Measurements from ENCODE around the gene STXBP1. TPM values are rescaled to one million over a fixed set of nuclear protein-coding genes. Genes with fewer than 3 reads are reported as not detected.

STXBP1 gene
- total and polyA plus RNA-seq, 2 of the 13 experiments (the other 11 are each of a cell fraction or from before 2014, with no cell fraction given), result 2.9 TPM

DNA sequence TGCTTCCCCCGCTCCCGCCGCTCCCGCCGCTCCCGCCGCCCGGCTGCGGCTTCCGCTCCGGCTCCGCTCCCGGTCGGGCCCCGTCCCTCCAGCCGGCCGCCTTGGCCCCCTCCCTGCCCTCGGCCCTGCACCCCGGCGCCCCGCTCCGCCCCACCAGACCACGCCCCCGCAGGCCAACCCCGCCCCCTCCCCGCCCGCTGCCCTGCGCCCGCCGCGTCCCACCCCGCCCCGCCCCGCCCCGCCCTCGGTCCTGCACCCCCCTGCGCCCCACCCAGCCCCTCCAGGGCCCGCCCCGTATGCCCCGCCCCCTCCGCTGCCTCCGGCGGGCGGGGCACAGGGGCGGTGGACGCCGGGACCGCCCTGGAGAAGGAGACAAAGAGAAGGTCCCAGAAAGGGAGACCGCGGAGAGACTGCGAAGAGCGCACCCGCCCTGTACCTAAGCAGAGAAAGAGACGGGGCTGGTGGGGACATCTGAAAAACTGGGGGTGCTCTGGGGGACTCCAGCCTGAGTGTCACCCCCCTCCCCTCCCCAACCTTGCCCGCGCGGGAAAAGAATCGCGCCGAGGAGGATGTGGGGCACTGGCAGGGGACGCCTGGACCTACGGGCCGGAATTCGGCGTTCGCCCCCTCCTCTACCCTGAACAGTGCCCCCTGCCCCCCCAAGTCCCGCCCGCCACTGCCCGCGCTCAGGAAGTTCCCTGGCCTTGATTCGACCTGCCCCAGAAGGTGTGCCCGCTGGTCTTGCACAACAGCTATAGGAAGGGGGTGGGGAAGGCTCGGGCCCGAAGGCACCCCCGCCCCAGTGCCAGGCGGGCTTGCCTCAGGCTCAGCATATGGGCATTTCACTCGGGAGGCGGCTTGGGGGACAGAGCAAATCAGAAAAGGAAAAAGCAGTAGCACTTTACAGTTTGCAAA is 42.8 kb upstream of the STXBP1 start (continued):
- TF ChIP-seq CCDC6 (CRISPR knock-in tag; IDR thresholded peaks at IDR 0.05) (0 out of 2 replicates have a peak, but pooled peaks have one; percentile 19), ZNF501 (CRISPR knock-in tag; IDR thresholded peaks at IDR 0.05) (peak; percentile 75), MTA1 (CRISPR knock-in tag; IDR thresholded peaks at IDR 0.05; ENCODE audit: borderline replicate concordance) (peak; percentile 45; the same call in 1 of the 2 replicates), PHF21A (CRISPR knock-in tag; IDR thresholded peaks at IDR 0.05) (0 out of 2 replicates have a peak, but pooled peaks have one; percentile 34), RXRB (CRISPR knock-in tag; IDR thresholded peaks at IDR 0.05; ENCODE audit: borderline replicate concordance) (0 out of 2 replicates have a peak, but pooled peaks have one; percentile 31), KMT2B (CRISPR knock-in tag; IDR thresholded peaks at IDR 0.05) (peak; percentile 35; the same call in 1 of the 2 replicates), ETV5 (CRISPR knock-in tag; IDR thresholded peaks at IDR 0.05; ENCODE audit: borderline replicate concordance) (peak; percentile 44; the same call in 1 of the 2 replicates), ZNF335 (CRISPR knock-in tag; IDR thresholded peaks at IDR 0.05) (no peak), PHF20 (CRISPR knock-in tag; IDR thresholded peaks at IDR 0.05) (peak; percentile 40; the same call in 1 of the 2 replicates), CEBPG (CRISPR knock-in tag; IDR thresholded peaks at IDR 0.05) (peak; percentile 90), HNRNPL (IDR thresholded peaks at IDR 0.05; ENCODE audit: low read depth, low read length) (peak; percentile 97), CHD4 (IDR thresholded peaks at IDR 0.05; ENCODE audit: borderline replicate concordance, low read length) (no peak), ZNF607 (CRISPR knock-in tag; IDR thresholded peaks at IDR 0.05; ENCODE audit: borderline replicate concordance) (peak; percentile 46; the same call in 1 of the 2 replicates), POLR2G (IDR thresholded peaks at IDR 0.05; ENCODE audit: low read depth, low read length) (0 out of 2 replicates have a peak, but pooled peaks have one; percentile 17), ZNF605 (CRISPR knock-in tag; IDR thresholded peaks at IDR 0.05) (0 out of 2 replicates have a peak, but pooled peaks have one; percentile 28), ZNF337 (CRISPR knock-in tag; IDR thresholded peaks at IDR 0.05; ENCODE audit: borderline replicate concordance, low read depth) (0 out of 2 replicates have a peak, but pooled peaks have one; percentile 29), HDAC1 (CRISPR knock-in tag; IDR thresholded peaks at IDR 0.05) (peak; percentile 80)
- TF ChIP-seq, protein P1, sequence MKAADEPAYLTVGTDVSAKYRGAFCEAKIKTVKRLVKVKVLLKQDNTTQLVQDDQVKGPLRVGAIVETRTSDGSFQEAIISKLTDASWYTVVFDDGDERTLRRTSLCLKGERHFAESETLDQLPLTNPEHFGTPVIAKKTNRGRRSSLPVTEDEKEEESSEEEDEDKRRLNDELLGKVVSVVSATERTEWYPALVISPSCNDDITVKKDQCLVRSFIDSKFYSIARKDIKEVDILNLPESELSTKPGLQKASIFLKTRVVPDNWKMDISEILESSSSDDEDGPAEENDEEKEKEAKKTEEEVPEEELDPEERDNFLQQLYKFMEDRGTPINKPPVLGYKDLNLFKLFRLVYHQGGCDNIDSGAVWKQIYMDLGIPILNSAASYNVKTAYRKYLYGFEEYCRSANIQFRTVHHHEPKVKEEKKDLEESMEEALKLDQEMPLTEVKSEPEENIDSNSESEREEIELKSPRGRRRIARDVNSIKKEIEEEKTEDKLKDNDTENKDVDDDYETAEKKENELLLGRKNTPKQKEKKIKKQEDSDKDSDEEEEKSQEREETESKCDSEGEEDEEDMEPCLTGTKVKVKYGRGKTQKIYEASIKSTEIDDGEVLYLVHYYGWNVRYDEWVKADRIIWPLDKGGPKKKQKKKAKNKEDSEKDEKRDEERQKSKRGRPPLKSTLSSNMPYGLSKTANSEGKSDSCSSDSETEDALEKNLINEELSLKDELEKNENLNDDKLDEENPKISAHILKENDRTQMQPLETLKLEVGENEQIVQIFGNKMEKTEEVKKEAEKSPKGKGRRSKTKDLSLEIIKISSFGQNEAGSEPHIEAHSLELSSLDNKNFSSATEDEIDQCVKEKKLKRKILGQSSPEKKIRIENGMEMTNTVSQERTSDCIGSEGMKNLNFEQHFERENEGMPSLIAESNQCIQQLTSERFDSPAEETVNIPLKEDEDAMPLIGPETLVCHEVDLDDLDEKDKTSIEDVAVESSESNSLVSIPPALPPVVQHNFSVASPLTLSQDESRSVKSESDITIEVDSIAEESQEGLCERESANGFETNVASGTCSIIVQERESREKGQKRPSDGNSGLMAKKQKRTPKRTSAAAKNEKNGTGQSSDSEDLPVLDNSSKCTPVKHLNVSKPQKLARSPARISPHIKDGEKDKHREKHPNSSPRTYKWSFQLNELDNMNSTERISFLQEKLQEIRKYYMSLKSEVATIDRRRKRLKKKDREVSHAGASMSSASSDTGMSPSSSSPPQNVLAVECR (CRISPR knock-in tag; IDR thresholded peaks at IDR 0.05; ENCODE audit: borderline replicate concordance), result peak; percentile 57; the same call in 1 of the 2 replicates
- TF ChIP-seq, protein P2, sequence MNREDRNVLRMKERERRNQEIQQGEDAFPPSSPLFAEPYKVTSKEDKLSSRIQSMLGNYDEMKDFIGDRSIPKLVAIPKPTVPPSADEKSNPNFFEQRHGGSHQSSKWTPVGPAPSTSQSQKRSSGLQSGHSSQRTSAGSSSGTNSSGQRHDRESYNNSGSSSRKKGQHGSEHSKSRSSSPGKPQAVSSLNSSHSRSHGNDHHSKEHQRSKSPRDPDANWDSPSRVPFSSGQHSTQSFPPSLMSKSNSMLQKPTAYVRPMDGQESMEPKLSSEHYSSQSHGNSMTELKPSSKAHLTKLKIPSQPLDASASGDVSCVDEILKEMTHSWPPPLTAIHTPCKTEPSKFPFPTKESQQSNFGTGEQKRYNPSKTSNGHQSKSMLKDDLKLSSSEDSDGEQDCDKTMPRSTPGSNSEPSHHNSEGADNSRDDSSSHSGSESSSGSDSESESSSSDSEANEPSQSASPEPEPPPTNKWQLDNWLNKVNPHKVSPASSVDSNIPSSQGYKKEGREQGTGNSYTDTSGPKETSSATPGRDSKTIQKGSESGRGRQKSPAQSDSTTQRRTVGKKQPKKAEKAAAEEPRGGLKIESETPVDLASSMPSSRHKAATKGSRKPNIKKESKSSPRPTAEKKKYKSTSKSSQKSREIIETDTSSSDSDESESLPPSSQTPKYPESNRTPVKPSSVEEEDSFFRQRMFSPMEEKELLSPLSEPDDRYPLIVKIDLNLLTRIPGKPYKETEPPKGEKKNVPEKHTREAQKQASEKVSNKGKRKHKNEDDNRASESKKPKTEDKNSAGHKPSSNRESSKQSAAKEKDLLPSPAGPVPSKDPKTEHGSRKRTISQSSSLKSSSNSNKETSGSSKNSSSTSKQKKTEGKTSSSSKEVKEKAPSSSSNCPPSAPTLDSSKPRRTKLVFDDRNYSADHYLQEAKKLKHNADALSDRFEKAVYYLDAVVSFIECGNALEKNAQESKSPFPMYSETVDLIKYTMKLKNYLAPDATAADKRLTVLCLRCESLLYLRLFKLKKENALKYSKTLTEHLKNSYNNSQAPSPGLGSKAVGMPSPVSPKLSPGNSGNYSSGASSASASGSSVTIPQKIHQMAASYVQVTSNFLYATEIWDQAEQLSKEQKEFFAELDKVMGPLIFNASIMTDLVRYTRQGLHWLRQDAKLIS (CRISPR knock-in tag; IDR thresholded peaks at IDR 0.05), result no peak

Measured in HepG2 (cell line).